Measurements from ENCODE around the gene PDC. TPM values are rescaled to one million over a fixed set of nuclear protein-coding genes. Genes with fewer than 3 reads are reported as not detected.
"Not testable (repeated sequence)": the region's sequence is repeated elsewhere in the genome, so short reads cannot be mapped to it uniquely, and the experiment has no call there.

The PDC gene
- total and polyA plus RNA-seq, 9 of the 15 experiments (the other 6 are each of a cell fraction or from before 2014, with no cell fraction given) = not detected

- H3K9me3 ChIP-seq (replicated peaks; ENCODE audit: control insufficient read depth, insufficient read depth, low read depth, low read length); H3K79me2 ChIP-seq (ENCODE audit: control insufficient read depth, insufficient read depth, low read length); H3K27ac ChIP-seq (ENCODE audit: extremely low read depth, low read depth, low read length); BruUV-seq (replicated peaks); H3K9ac ChIP-seq (ENCODE audit: insufficient read depth in 1 of 2, low read depth in 2 of 2, low read length in 2 of 2); in situ Hi-C loops (cut with MboI); H3K4me3 ChIP-seq; H3K27me3 ChIP-seq (ENCODE audit: control insufficient read depth in 2 of 2, insufficient read depth in 2 of 2, low read length in 2 of 2); POLR2A ChIA-PET; DNase-seq (ENCODE audit: extremely low read depth in 1 of 4, low spot score in 3 of 4); CTCF ChIA-PET (ENCODE audit: low intra/inter-chr PET ratio); H3K4me1 ChIP-seq (replicated peaks in 1 of 2; ENCODE audit: control insufficient read depth in 2 of 2, insufficient read depth in 2 of 2, low read length in 2 of 2); H2AFZ ChIP-seq (ENCODE audit: low read depth, low read length); H3K9me1 ChIP-seq (ENCODE audit: control insufficient read depth, insufficient read depth, low read length); ATAC-seq; FAIRE-seq; H3K4me2 ChIP-seq (ENCODE audit: insufficient read depth, low read length); H4K20me1 ChIP-seq (replicated peaks; ENCODE audit: control insufficient read depth, insufficient read depth, low read length): not testable (repeated sequence)
- WGBS (ENCODE audit: insufficient coverage, low coverage, missing lambda C conversion rate) = 96% methylated on average over 2 of the region's 2 CpGs
- peaks cover 81% of the 10 kb centered on the region for H3K36me3 ChIP-seq (ENCODE audit: control insufficient read depth, insufficient read depth, low read length)
- intact Hi-C loops (cut with micrococcal nuclease) = loop anchor here (5.0 kb wide), 1 partner anchor 1446 kb away; no protein-coding TSS in a partner anchor
Measured at GRCh38 chr1:186401446-186401845, 59.5 kb downstream of the PDC start.

Other genes with a start within 250 kb of the PDC start
- not detected in 2 replicates for gene PRG4, start 164.8 kb downstream of the PDC start, total RNA-seq (2014; rRNA removed)
- not detected in 2 replicates for gene PRG4, start 164.8 kb downstream of the PDC start, total RNA-seq (2014; rRNA removed; fragmentation: Illumina TruSeq; extraction: Trizol)
- not detected in 2 replicates for gene PRG4, start 164.8 kb downstream of the PDC start, total RNA-seq (2015; rRNA removed; fragmentation: Illumina TruSeq; extraction: Trizol)
- 0.07 TPM in 2 replicates for gene PRG4, start 164.8 kb downstream of the PDC start, total RNA-seq (2021)
- gene PRG4, start 164.8 kb downstream of the PDC start, polyA plus RNA-seq (2011; rRNA removed) = 0.13 and 0.18 TPM in 2 replicates
- not detected in 2 replicates for gene PRG4, start 164.8 kb downstream of the PDC start, polyA plus RNA-seq (2014; fragmentation: Illumina TruSeq; extraction: Trizol)
- gene PRG4, start 164.8 kb downstream of the PDC start, polyA plus RNA-seq (2014; fragmentation: Nextera tagmentation; extraction: Ambion mirVana) = under 1 TPM; 0.04 to 0.06 TPM
- gene PRG4, start 164.8 kb downstream of the PDC start, polyA plus RNA-seq (2014; rRNA removed) = 0.08 TPM in 1 of 2 replicates, not detected in the other
- 95.8 and 103 TPM in 2 replicates for gene TPR, start 85.9 kb downstream of the PDC start, total RNA-seq (2014; rRNA removed)
- 166 and 189 TPM in 2 replicates for gene TPR, start 85.9 kb downstream of the PDC start, total RNA-seq (2014; rRNA removed; fragmentation: Illumina TruSeq; extraction: Trizol)
- gene TPR, start 85.9 kb downstream of the PDC start, total RNA-seq (2015; rRNA removed; fragmentation: Illumina TruSeq; extraction: Trizol) = 149 and 157 TPM in 2 replicates
- gene TPR, start 85.9 kb downstream of the PDC start, total RNA-seq (2021) = 157 and 167 TPM in 2 replicates
- gene TPR, start 85.9 kb downstream of the PDC start, polyA plus RNA-seq (2011; rRNA removed) = 152 and 164 TPM in 2 replicates
- 138 and 148 TPM in 2 replicates for gene TPR, start 85.9 kb downstream of the PDC start, polyA plus RNA-seq (2014; fragmentation: Illumina TruSeq; extraction: Trizol)
- gene TPR, start 85.9 kb downstream of the PDC start, polyA plus RNA-seq (2014; fragmentation: Nextera tagmentation; extraction: Ambion mirVana) = 10 to 100 TPM; 48.5 to 54.3 TPM
- 75.5 and 86.7 TPM in 2 replicates for gene TPR, start 85.9 kb downstream of the PDC start, polyA plus RNA-seq (2014; rRNA removed)
- gene ODR4, start 85.3 kb downstream of the PDC start, total RNA-seq (2014; rRNA removed) = 21.3 and 23.1 TPM in 2 replicates
- gene ODR4, start 85.3 kb downstream of the PDC start, total RNA-seq (2014; rRNA removed; fragmentation: Illumina TruSeq; extraction: Trizol) = 49.8 and 53.0 TPM in 2 replicates
- 40.6 and 44.1 TPM in 2 replicates for gene ODR4, start 85.3 kb downstream of the PDC start, total RNA-seq (2015; rRNA removed; fragmentation: Illumina TruSeq; extraction: Trizol)
- 26.2 and 29.4 TPM in 2 replicates for gene ODR4, start 85.3 kb downstream of the PDC start, total RNA-seq (2021)
- 43.1 and 52.0 TPM in 2 replicates for gene ODR4, start 85.3 kb downstream of the PDC start, polyA plus RNA-seq (2011; rRNA removed)
- gene ODR4, start 85.3 kb downstream of the PDC start, polyA plus RNA-seq (2014; fragmentation: Illumina TruSeq; extraction: Trizol) = 30.1 and 37.2 TPM in 2 replicates
- 10 to 100 TPM; 52.6 to 63.9 TPM for gene ODR4, start 85.3 kb downstream of the PDC start, polyA plus RNA-seq (2014; fragmentation: Nextera tagmentation; extraction: Ambion mirVana)
- gene ODR4, start 85.3 kb downstream of the PDC start, polyA plus RNA-seq (2014; rRNA removed) = 33.1 and 35.7 TPM in 2 replicates
- not detected in 2 replicates for gene PTGS2, start 219.3 kb upstream of the PDC start, total RNA-seq (2014; rRNA removed)
- not detected in 2 replicates for gene PTGS2, start 219.3 kb upstream of the PDC start, total RNA-seq (2014; rRNA removed; fragmentation: Illumina TruSeq; extraction: Trizol)
- not detected in 2 replicates for gene PTGS2, start 219.3 kb upstream of the PDC start, total RNA-seq (2015; rRNA removed; fragmentation: Illumina TruSeq; extraction: Trizol)
- not detected in 2 replicates for gene PTGS2, start 219.3 kb upstream of the PDC start, total RNA-seq (2021)
- 0.01 TPM in 1 of 2 replicates, not detected in the other for gene PTGS2, start 219.3 kb upstream of the PDC start, polyA plus RNA-seq (2011; rRNA removed)
- gene PTGS2, start 219.3 kb upstream of the PDC start, polyA plus RNA-seq (2014; fragmentation: Illumina TruSeq; extraction: Trizol) = not detected in 2 replicates
- gene PTGS2, start 219.3 kb upstream of the PDC start, polyA plus RNA-seq (2014; fragmentation: Nextera tagmentation; extraction: Ambion mirVana) = not detected
- gene PTGS2, start 219.3 kb upstream of the PDC start, polyA plus RNA-seq (2014; rRNA removed) = not detected in 2 replicates